ENCODE measurements around the gene ELP4. TPM values are rescaled to one million over a fixed set of nuclear protein-coding genes. Genes with fewer than 3 reads are reported as not detected.

The ELP4 gene, protein sequence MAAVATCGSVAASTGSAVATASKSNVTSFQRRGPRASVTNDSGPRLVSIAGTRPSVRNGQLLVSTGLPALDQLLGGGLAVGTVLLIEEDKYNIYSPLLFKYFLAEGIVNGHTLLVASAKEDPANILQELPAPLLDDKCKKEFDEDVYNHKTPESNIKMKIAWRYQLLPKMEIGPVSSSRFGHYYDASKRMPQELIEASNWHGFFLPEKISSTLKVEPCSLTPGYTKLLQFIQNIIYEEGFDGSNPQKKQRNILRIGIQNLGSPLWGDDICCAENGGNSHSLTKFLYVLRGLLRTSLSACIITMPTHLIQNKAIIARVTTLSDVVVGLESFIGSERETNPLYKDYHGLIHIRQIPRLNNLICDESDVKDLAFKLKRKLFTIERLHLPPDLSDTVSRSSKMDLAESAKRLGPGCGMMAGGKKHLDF
- 8.6 to 15.6 TPM (median 8.9 TPM) in 3 replicates for total RNA-seq
- long read RNA-seq, full-length matches to known transcripts: 16 of 17 reads
- long read RNA-seq, partial matches to known transcripts: 0 of 17 reads
- long read RNA-seq, other reads (novel, unspliced or antisense): 1 of 17 reads

DNA sequence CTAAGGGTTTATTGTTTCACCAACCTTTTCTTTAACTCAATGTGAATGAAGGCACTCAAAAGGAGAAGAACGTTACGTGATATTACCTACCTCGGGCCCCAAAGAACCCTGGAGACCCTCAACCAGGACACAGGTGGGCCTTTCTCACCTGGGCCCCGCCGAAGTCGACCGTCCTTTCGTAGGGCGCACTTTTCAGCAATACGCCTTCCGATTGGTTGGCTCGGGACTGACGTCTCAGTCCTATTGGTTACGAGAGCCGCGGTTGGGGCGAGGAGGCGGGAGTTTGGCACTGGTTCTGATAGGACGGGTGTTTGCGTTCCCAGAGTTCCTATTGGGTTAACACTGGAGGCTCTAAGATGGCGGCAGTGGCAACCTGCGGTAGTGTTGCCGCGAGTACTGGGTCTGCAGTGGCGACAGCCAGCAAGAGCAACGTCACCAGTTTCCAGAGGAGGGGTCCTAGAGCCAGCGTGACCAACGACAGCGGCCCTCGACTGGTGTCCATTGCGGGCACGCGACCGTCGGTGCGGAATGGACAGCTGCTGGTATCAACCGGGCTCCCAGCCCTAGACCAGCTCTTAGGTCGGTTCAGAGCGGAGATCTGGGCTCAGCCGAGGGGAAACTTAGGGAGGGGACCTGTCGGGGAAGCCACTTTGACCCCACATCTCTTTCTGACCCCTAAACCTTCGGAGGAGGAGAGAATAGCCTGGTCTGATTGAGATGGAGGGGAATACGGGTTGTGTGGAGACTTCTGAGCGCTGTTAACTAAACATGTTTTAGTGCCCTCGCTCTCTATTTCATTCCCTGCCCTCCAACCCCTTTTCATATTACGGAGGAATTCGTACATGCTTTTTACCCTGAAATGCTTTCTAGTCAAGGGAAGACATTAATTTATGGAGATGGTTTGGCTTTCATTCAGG, at the start of gene ELP4, which contains the start of gene IMMP1L:
ELP4 (plus strand) TSS at position 339 of the 917 bp plus-strand sequence; CDS start at position 357, 18 bp downstream.
IMMP1L (minus strand) TSS at position 194 of the 917 bp plus-strand sequence. CDS start 46,346 bp downstream, outside the sequence.
- no peaks in the 10 kb centered on the region for H3K36me3 Mint-ChIP-seq (ENCODE audit: low read depth)
- peaks cover 27% of the 10 kb centered on the region for H3K4me1 Mint-ChIP-seq (ENCODE audit: low read depth)
- TF ChIP-seq, protein P1, sequence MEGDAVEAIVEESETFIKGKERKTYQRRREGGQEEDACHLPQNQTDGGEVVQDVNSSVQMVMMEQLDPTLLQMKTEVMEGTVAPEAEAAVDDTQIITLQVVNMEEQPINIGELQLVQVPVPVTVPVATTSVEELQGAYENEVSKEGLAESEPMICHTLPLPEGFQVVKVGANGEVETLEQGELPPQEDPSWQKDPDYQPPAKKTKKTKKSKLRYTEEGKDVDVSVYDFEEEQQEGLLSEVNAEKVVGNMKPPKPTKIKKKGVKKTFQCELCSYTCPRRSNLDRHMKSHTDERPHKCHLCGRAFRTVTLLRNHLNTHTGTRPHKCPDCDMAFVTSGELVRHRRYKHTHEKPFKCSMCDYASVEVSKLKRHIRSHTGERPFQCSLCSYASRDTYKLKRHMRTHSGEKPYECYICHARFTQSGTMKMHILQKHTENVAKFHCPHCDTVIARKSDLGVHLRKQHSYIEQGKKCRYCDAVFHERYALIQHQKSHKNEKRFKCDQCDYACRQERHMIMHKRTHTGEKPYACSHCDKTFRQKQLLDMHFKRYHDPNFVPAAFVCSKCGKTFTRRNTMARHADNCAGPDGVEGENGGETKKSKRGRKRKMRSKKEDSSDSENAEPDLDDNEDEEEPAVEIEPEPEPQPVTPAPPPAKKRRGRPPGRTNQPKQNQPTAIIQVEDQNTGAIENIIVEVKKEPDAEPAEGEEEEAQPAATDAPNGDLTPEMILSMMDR (IDR thresholded peaks at IDR 0.05): no peak
- H3K4me3 Mint-ChIP-seq (ENCODE audit: unreplicated experiment): peak within 1 kb of the TSS; percentile 98
- H3K9me3 Mint-ChIP-seq (ENCODE audit: low read depth): no peaks in the 10 kb centered on the region
- peak within 1 kb of the TSS; percentile 98 for H3K27ac Mint-ChIP-seq (ENCODE audit: unreplicated experiment)
- DNase-seq (ENCODE audit: low spot score): peak; percentile 97
- no peaks in the 10 kb centered on the region for H3K27me3 Mint-ChIP-seq (ENCODE audit: low read depth)

DNA sequence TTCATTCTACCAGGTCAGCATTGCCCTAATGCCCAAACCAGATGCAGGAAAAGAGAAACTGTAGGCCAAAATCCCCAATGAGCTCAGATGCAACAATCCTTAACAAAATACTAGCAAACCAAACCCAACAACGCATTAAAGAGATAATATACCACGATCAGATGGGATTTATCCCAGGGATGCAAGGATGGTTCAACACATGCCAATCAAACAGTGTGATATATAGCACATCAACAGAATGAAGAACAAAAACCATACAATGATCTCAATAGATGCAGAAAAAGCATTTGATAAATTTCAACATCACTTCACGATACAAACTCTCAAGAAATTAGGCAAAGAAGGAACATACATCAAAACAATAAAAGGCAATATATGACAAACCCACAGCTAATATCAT, 45.1 kb upstream of the ELP4 start:
- Mint-ChIP-seq H3K36me3 (ENCODE audit: low read depth) (peaks cover 23% of the 10 kb centered on the region), H3K4me1 (ENCODE audit: low read depth) (no peaks in the 10 kb centered on the region), H3K4me3 (ENCODE audit: unreplicated experiment) (no peak overlapping the region), H3K27me3 (ENCODE audit: low read depth) (no peaks in the 10 kb centered on the region), H3K27ac (ENCODE audit: unreplicated experiment) (no peak overlapping the region), H3K9me3 (ENCODE audit: low read depth) (peaks cover 30% of the 10 kb centered on the region)
- TF ChIP-seq, protein P1 (IDR thresholded peaks at IDR 0.05): no peak
- no peak for DNase-seq (ENCODE audit: low spot score)

DNA sequence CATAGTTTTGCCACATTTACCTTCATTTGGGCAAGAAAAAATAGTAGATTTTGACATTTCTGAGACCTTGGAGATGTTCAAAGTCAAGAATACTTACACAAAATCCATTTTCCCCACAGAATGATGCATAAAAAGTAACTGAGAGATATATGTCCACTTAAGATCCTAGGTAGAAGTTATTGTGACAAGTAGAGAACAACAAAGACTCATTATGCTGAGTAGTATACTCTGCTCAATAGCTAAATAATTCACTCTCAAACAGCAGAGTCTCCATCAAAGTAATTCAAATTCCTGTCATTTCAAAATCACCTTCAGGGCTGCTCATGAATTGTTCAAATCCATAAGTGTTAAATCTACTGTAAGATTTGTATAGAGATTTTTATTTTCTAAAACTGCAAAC, 35.5 kb upstream of the ELP4 start:
- H3K9me3 Mint-ChIP-seq (ENCODE audit: low read depth): no peaks in the 10 kb centered on the region
- no peak overlapping the region for H3K4me3 Mint-ChIP-seq (ENCODE audit: unreplicated experiment)
- H3K36me3 Mint-ChIP-seq (ENCODE audit: low read depth): peaks cover under 1% of the 10 kb centered on the region
- TF ChIP-seq, protein P1 (IDR thresholded peaks at IDR 0.05): no peak
- no peak overlapping the region for H3K27ac Mint-ChIP-seq (ENCODE audit: unreplicated experiment)
- no peaks in the 10 kb centered on the region for H3K27me3 Mint-ChIP-seq (ENCODE audit: low read depth)
- DNase-seq (ENCODE audit: low spot score): no peak
- H3K4me1 Mint-ChIP-seq (ENCODE audit: low read depth): no peaks in the 10 kb centered on the region

DNA sequence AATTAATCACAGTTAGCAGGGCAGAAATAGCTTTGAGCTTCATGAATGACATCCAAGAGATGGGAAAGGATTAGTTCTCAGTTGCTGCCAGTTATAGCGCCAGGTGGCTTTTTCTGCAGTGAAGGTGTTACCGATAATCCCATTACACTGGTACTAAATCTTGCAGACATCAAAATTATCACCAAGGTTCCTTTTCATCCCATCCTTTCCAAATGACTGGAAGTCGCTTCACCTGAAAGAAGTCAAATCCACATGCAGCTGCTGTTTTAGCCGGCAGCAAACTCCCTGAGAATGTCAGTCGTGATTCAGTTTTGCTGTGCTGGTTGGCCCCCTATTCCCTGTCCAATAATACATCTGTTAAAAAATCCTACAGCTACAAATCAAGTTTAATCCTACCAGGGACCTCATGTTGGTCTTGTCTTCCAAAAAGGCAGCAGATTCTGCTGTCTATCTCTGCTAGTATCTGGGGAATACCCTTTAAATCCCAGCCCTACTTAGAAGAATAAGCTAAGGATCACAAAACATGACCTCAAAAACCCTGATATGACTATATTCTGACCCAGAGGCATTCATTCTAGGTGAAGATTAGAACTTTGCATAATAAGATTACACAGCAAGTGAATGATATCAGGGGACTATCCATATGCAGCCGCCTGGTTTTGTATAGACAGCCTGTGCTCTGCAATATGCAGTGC, 31.9 kb upstream of the ELP4 start:
- Mint-ChIP-seq H3K4me1 (ENCODE audit: low read depth) (peaks cover 2% of the 10 kb centered on the region), H3K4me3 (ENCODE audit: unreplicated experiment) (no peak overlapping the region), H3K36me3 (ENCODE audit: low read depth) (no peaks in the 10 kb centered on the region), H3K9me3 (ENCODE audit: low read depth) (no peaks in the 10 kb centered on the region), H3K27me3 (ENCODE audit: low read depth) (no peaks in the 10 kb centered on the region), H3K27ac (ENCODE audit: unreplicated experiment) (no peak overlapping the region)
- TF ChIP-seq, protein P1 (IDR thresholded peaks at IDR 0.05): no peak
- no peak for DNase-seq (ENCODE audit: low spot score)
